ENCODE data around the gene SNRNP200. TPM values are rescaled to one million over a fixed set of nuclear protein-coding genes. Genes with fewer than 3 reads are reported as not detected.

Gene SNRNP200
- total RNA-seq, 4 donors from 2014 or later = 35.0 to 147 (median 65.5) TPM

DNA sequence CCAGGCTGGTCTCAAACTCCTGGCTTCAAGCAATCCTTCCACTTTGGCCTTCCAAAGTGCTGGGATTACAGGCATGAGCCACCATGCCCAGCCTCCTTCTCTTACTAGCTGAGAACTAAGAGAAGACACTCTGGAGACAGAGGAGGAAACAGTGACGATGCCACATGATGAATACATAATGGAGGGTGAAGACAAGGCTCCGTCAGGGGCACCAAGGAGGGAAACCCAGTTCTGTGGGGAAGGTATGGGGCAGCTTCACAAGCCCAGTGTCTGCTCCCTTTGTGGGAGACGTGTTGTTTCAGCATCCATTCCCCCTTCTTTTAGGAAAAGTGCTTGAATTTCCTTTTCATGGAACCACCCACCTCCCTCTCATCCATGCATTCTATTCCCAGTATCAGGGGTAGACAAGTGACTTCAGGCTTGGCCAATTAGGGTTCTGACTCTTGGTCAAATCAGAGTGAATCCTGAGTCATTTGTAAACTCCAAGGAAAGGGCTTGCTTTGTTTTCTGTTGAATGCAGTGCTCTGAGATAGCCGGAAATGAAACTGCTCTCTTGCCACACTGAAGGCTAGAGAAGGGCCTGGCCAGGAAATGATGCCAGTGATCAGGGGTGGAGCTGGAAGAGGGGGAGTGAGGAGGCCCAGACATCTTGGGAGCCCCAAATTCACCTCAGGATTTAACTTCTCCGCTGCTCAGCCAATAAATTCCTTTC is 63.3 kb downstream of the SNRNP200 start:
- intact Hi-C loops (cut with DNase I; ENCODE audit: low total_unique reads) = no loop called here
- H3K27me3 ChIP-seq = no peaks in the 10 kb centered on the region
- no peaks in the 10 kb centered on the region for H3K9me3 ChIP-seq
- no peak overlapping the region for H3K4me3 ChIP-seq
- peak in 1 of 2 donors; percentile 26 for DNase-seq
- TF ChIP-seq POLR2A (IDR thresholded peaks at IDR 0.05) = no peak
- TF ChIP-seq, protein P1, sequence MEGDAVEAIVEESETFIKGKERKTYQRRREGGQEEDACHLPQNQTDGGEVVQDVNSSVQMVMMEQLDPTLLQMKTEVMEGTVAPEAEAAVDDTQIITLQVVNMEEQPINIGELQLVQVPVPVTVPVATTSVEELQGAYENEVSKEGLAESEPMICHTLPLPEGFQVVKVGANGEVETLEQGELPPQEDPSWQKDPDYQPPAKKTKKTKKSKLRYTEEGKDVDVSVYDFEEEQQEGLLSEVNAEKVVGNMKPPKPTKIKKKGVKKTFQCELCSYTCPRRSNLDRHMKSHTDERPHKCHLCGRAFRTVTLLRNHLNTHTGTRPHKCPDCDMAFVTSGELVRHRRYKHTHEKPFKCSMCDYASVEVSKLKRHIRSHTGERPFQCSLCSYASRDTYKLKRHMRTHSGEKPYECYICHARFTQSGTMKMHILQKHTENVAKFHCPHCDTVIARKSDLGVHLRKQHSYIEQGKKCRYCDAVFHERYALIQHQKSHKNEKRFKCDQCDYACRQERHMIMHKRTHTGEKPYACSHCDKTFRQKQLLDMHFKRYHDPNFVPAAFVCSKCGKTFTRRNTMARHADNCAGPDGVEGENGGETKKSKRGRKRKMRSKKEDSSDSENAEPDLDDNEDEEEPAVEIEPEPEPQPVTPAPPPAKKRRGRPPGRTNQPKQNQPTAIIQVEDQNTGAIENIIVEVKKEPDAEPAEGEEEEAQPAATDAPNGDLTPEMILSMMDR (IDR thresholded peaks at IDR 0.05) = no peak
- no peaks in the 10 kb centered on the region for H3K4me1 ChIP-seq
- no peaks in the 10 kb centered on the region for H3K36me3 ChIP-seq
- H3K27ac ChIP-seq = peak overlapping the region; percentile 43 to 57

DNA sequence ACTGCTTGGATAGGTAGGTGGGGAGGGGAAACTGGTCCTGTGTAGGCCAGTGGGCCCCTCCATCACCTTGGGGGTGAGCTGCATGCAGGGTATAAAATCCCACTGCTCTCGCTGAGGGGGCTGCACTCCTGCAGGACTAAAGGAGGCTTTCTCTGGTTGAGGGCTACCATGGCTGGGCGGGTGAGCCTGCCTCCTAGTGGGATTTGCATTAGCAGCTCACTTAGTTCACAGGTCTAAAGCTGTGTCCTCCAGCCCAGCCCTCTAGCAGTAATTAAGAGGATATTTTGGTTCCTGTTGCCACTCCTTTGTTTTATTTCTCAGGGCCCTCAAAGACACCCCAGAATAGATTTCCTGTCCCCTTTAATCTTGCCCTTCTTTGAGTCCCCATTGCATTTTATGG is 64.1 kb downstream of the SNRNP200 start:
- no peaks in the 10 kb centered on the region for H3K36me3 ChIP-seq
- TF ChIP-seq, protein P1 (IDR thresholded peaks at IDR 0.05) = no peak
- TF ChIP-seq POLR2A (IDR thresholded peaks at IDR 0.05) = no peak
- H3K9me3 ChIP-seq = no peaks in the 10 kb centered on the region
- no peak overlapping the region for H3K4me3 ChIP-seq
- intact Hi-C loops (cut with DNase I; ENCODE audit: low total_unique reads) = no loop called here
- H3K27me3 ChIP-seq = no peaks in the 10 kb centered on the region
- H3K4me1 ChIP-seq = no peaks in the 10 kb centered on the region
- DNase-seq = no peak
- H3K27ac ChIP-seq = no peak overlapping the region

DNA sequence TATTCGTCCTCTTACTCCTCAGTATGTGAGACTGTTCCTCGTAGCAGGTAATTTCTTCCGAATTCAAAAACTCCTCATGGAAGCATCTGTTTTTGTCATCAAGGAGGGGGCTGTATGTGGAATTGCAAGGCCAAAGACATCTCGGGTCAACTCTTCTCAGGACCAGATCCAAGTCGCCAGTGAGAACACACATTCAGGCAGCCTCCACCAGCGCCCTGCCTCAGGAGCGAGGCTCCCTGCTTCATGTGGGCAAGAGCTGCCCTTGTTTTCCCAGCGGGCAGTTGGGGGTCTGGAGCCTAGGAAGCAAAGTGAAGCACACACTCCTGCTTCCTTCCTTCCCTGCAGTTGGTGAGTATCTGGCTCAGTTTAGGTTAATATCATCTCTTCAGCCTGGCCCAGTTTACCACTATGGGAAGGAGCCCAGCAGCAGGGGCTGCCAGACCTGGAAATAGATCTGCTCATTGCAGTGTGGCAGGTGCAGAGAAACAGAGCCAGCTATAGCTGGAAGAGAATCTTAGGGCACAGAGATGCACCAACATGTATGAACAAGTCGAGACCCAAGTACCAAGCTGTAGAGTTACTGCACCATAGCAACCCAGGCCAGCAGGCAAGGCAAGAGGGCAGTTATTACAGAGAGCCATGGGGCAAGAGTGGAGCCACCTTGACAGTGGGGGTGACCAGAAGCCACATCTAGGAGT is 64.9 kb downstream of the SNRNP200 start:
- no peaks in the 10 kb centered on the region for H3K27me3 ChIP-seq
- DNase-seq = no peak
- no peak overlapping the region for H3K27ac ChIP-seq
- no peak overlapping the region for H3K4me3 ChIP-seq
- H3K4me1 ChIP-seq = no peaks in the 10 kb centered on the region
- intact Hi-C loops (cut with DNase I; ENCODE audit: low total_unique reads) = no loop called here
- TF ChIP-seq, protein P1 (IDR thresholded peaks at IDR 0.05) = no peak
- no peak for TF ChIP-seq POLR2A (IDR thresholded peaks at IDR 0.05)
- no peaks in the 10 kb centered on the region for H3K9me3 ChIP-seq
- no peaks in the 10 kb centered on the region for H3K36me3 ChIP-seq

DNA sequence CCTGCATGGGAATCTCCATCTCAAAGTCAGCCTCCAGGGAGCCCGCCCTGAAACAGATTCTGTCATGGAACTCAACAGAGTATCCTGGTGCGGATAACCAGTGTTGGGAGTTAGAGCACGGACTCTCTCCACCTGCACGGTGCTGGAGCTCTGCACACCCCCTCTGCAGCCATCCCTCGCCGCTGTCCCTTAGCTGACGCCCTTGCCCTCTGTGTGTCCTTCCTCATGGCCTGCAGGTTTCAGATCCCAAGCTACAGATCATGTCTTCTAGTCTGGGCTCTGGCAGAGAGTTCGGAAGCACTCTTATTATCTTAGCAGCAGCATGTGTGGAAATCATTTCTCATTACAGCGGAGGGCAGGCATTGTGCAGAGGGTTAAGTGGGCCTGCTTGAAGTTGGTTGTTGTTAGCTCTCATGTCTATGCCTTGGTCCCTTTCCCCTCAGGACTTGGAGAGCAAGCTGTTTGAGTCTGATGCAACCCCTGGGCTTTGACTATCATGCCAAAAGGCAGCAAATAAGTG is 65.5 kb downstream of the SNRNP200 start:
- Histone ChIP-seq H3K36me3 (no peaks in the 10 kb centered on the region), H3K4me1 (no peaks in the 10 kb centered on the region), H3K27me3 (no peaks in the 10 kb centered on the region), H3K27ac (no peak overlapping the region), H3K9me3 (no peaks in the 10 kb centered on the region), H3K4me3 (no peak overlapping the region)
- intact Hi-C loops (cut with DNase I; ENCODE audit: low total_unique reads) = no loop called here
- DNase-seq = no peak
- TF ChIP-seq, protein P1 (IDR thresholded peaks at IDR 0.05) = no peak
- no peak for TF ChIP-seq POLR2A (IDR thresholded peaks at IDR 0.05)

DNA sequence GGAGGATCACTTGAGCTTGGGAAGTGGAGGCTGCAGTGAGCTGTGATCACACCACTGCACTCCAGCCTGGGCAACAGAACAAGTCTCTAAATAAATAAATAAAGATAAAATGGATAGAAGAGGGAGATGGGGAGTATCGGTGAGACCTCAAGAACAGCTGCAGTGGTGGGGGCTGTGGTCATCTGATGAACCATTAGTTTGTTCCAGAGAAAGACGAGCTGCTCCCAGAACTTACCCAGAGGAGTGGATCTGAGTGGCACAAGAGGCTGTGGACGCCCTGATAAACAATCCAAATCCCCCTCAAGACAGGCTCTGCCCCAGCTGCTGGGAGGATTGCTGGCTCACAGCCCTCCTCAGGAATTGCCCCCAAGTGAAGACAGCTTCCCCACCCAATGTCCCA is 66.3 kb downstream of the SNRNP200 start:
- intact Hi-C loops (cut with DNase I; ENCODE audit: low total_unique reads) = no loop called here
- H3K9me3 ChIP-seq = no peaks in the 10 kb centered on the region

More for the DNA sequence above, 66.3 kb downstream of the SNRNP200 start:
- no peak for TF ChIP-seq POLR2A (IDR thresholded peaks at IDR 0.05)
- TF ChIP-seq, protein P1 (IDR thresholded peaks at IDR 0.05) = no peak
- Histone ChIP-seq H3K4me1 (no peaks in the 10 kb centered on the region), H3K4me3 (no peak overlapping the region), H3K27ac (no peak overlapping the region), H3K27me3 (no peaks in the 10 kb centered on the region), H3K36me3 (no peaks in the 10 kb centered on the region)
- DNase-seq = no peak
